DOHH2 (cell line): ENCODE measurements around the gene POC1B.

Source experiments
- H3F3A ChIP-seq: fragments of 200-600 bp; sonication (generic), shearing (Covaris generic); 2 replicates; pipeline ENCODE4 v1.6.0; 2016; ENCODE audit warnings: antibody characterized with exemption, mild to moderate bottlenecking; ENCODE audit not compliant: control insufficient read depth, insufficient read depth
- H3K27ac ChIP-seq: fragments of 200-600 bp; sonication (generic); 2 replicates; pipeline ENCODE4 v1.5.1; 2014; ENCODE audit warnings: low read depth, mild to moderate bottlenecking, low read length, moderate library complexity
- H3K27me3 ChIP-seq: fragments of 200-600 bp; sonication (generic); 2 replicates; pipeline ENCODE4 v1.6.1; 2014; ENCODE audit warnings: mild to moderate bottlenecking, low read length, mixed read lengths; ENCODE audit not compliant: control insufficient read depth
- H3K36me3 ChIP-seq: fragments of 200-600 bp; sonication (generic); 2 replicates; pipeline ENCODE4 v1.6.1; 2014; ENCODE audit warnings: mild to moderate bottlenecking, low read length, moderate library complexity, mixed read lengths; ENCODE audit not compliant: control insufficient read depth
- H3K4me1 ChIP-seq: fragments of 200-600 bp; sonication (generic); 2 replicates; pipeline ENCODE4 v1.6.1; 2014; ENCODE audit warnings: mild to moderate bottlenecking, low read length, mixed read lengths; ENCODE audit not compliant: control insufficient read depth
- H3K4me2 ChIP-seq: fragments of 200-600 bp; sonication (generic); 2 replicates; pipeline ENCODE4 v1.6.0; 2014; ENCODE audit warnings: mild to moderate bottlenecking, low read length, moderate library complexity
- H3K4me3 ChIP-seq: fragments of 200-600 bp; sonication (generic); 2 replicates; pipeline ENCODE4 v1.5.1; 2014; ENCODE audit warnings: mild to moderate bottlenecking, low read length, mixed read lengths
- H3K79me2 ChIP-seq: fragments of 200-600 bp; sonication (generic); 2 replicates; pipeline ENCODE4 v1.6.1; 2014; ENCODE audit warnings: mild to moderate bottlenecking, low read length, mixed read lengths; ENCODE audit not compliant: control insufficient read depth
- H3K9me2 ChIP-seq: fragments of 200-600 bp; sonication (generic); replicated peaks from 2 replicates; pipeline ENCODE4 v1.6.1; 2014; ENCODE audit warnings: mild to moderate bottlenecking, low read length, mixed read lengths; ENCODE audit not compliant: control insufficient read depth
- H3K9me3 ChIP-seq: fragments of 200-600 bp; sonication (generic); 2 replicates; pipeline ENCODE4 v1.6.1; 2014; ENCODE audit warnings: antibody characterized with exemption, low read length, mixed read lengths; ENCODE audit not compliant: control insufficient read depth, insufficient read depth
- H4K20me1 ChIP-seq: fragments of 200-600 bp; sonication (generic); 2 replicates; pipeline ENCODE4 v1.6.0; 2014; ENCODE audit warnings: low read depth, mild to moderate bottlenecking, antibody characterized with exemption, low read length, moderate library complexity; ENCODE audit not compliant: control insufficient read depth, insufficient read depth
- CTCF ChIP-seq: fragments of 200-600 bp; sonication (generic); IDR thresholded peaks from one replicate; pipeline ENCODE4 v1.5.1; 2014; ENCODE audit warnings: antibody characterized with exemption, mild to moderate bottlenecking, low read depth, low read length; ENCODE audit not compliant: poor library complexity, severe bottlenecking
- EZH2phosphoT487 ChIP-seq: fragments of 200-600 bp; sonication (generic); IDR thresholded peaks from 2 replicates; pipeline ENCODE4 v1.6.1; 2017; ENCODE audit warnings: borderline replicate concordance, mild to moderate bottlenecking, antibody characterized with exemption, low read length, moderate library complexity, mixed read lengths

Gene POC1B

GRCh38 chr12:89542236-89542635, 16.4 kb upstream of the POC1B start:
- Histone ChIP-seq H3K4me3 (no peak overlapping the region), H3K9me2 (no peaks in the 10 kb centered on the region), H3K4me2 (no peak overlapping the region), H4K20me1 (no peaks in the 10 kb centered on the region), H3K27me3 (no peaks in the 10 kb centered on the region), H3K27ac (no peak overlapping the region), H3K9me3 (no peaks in the 10 kb centered on the region), H3F3A (no peaks in the 10 kb centered on the region), H3K79me2 (no peaks in the 10 kb centered on the region), H3K36me3 (no peaks in the 10 kb centered on the region), H3K4me1 (peaks cover 14% of the 10 kb centered on the region)
- TF ChIP-seq EZH2phosphoT487 = no peak
- no peak for TF ChIP-seq CTCF

- no peaks in the 10 kb centered on the region for H4K20me1 ChIP-seq
- H3K4me2 ChIP-seq = no peak overlapping the region
- no peaks in the 10 kb centered on the region for H3K79me2 ChIP-seq
- no peaks in the 10 kb centered on the region for H3K36me3 ChIP-seq
- no peaks in the 10 kb centered on the region for H3K9me2 ChIP-seq
- H3K9me3 ChIP-seq = no peaks in the 10 kb centered on the region
- TF ChIP-seq EZH2phosphoT487 (no peak), CTCF (no peak)
- no peaks in the 10 kb centered on the region for H3K27me3 ChIP-seq
- H3K4me3 ChIP-seq = no peak overlapping the region
- H3K4me1 ChIP-seq = peaks cover 14% of the 10 kb centered on the region
- H3K27ac ChIP-seq = no peak overlapping the region
- H3F3A ChIP-seq = no peaks in the 10 kb centered on the region
Measured at GRCh38 chr12:89540586-89540985, 14.7 kb upstream of the POC1B start.

GRCh38 chr12:89539426-89540223, 13.8 kb upstream of the POC1B start:
- no peak for TF ChIP-seq EZH2phosphoT487
- no peak for TF ChIP-seq CTCF
- Histone ChIP-seq H3K9me3 (no peaks in the 10 kb centered on the region), H3K4me2 (no peak overlapping the region), H3K36me3 (no peaks in the 10 kb centered on the region), H3K27ac (no peak overlapping the region), H4K20me1 (no peaks in the 10 kb centered on the region), H3K27me3 (no peaks in the 10 kb centered on the region), H3F3A (no peaks in the 10 kb centered on the region), H3K9me2 (no peaks in the 10 kb centered on the region), H3K4me3 (no peak overlapping the region), H3K4me1 (peaks cover 8% of the 10 kb centered on the region), H3K79me2 (no peaks in the 10 kb centered on the region)
